CD8-positive, alpha-beta memory T cell (primary cell): ENCODE measurements around the gene C3orf33. TPM values are rescaled to one million over a fixed set of nuclear protein-coding genes. Genes with fewer than 3 reads are reported as not detected.

ENCODE experiments used
- CTCF ChIA-PET: fragments of 350-600 bp; sonication (Branson Sonifier 250); formaldehyde crosslinking; loops from one replicate; lab custom pipeline; 2021; ENCODE audit warnings: antibody characterized with exemption; lab: Charles Lee
- POLR2A ChIA-PET: fragments of 350-600 bp; sonication (Branson Sonifier 250); formaldehyde crosslinking; loops from one replicate; lab custom pipeline; 2021; ENCODE audit warnings: antibody characterized with exemption; lab: Charles Lee
- DNase-seq, 5 donors: peaks; one replicate each; pipeline versions ENCODE4 v3.0.0 to v3.0.0-alpha.2; 2020 to 2022; ENCODE audit warnings: mixed read lengths in 1 of 5
- H3K27ac ChIP-seq: one replicate; pipeline ENCODE4 v1.7.0; 2013; ENCODE audit warnings: low read depth, mild to moderate bottlenecking, low read length, moderate library complexity
- H3K27me3 ChIP-seq: 2 replicates; pipeline ENCODE4 v1.7.0; 2013; ENCODE audit warnings: low read length, mild to moderate bottlenecking; ENCODE audit not compliant: insufficient read depth, poor library complexity, severe bottlenecking
- H3K36me3 ChIP-seq: 2 replicates; pipeline ENCODE4 v1.7.0; 2013; ENCODE audit warnings: mild to moderate bottlenecking, low read length, moderate library complexity; ENCODE audit not compliant: insufficient read depth
- H3K4me1 ChIP-seq: 2 replicates; pipeline ENCODE4 v1.7.0; 2013; ENCODE audit warnings: mild to moderate bottlenecking, low read length, moderate library complexity; ENCODE audit not compliant: insufficient read depth
- H3K4me3 ChIP-seq: 2 replicates; pipeline ENCODE4 v1.7.0; 2013; ENCODE audit warnings: mild to moderate bottlenecking, low read length
- H3K9me3 ChIP-seq: 2 replicates; pipeline ENCODE4 v1.7.0; 2013; ENCODE audit warnings: mild to moderate bottlenecking, low read length
- H3K27ac Mint-ChIP-seq, 8 donors: one replicate each; pipeline ENCODE4 v1.8.0; 2020 to 2021; ENCODE audit warnings: mixed read lengths in 8 of 8, mild to moderate bottlenecking in 6 of 8, inconsistent platforms in 3 of 8, moderate library complexity in 3 of 8
- H3K27me3 Mint-ChIP-seq, 2 donors: one replicate each; pipeline ENCODE4 v1.8.0; 2020 to 2021; ENCODE audit warnings: mixed read lengths in 2 of 2, mild to moderate bottlenecking in 1 of 2, moderate library complexity in 1 of 2
- H3K36me3 Mint-ChIP-seq, 3 donors: one replicate each; pipeline ENCODE4 v1.8.0; 2020 to 2021; ENCODE audit warnings: mixed read lengths in 3 of 3, inconsistent platforms in 1 of 3, mild to moderate bottlenecking in 1 of 3
- H3K4me1 Mint-ChIP-seq, 3 donors: one replicate each; pipeline ENCODE4 v1.8.0; 2020 to 2021; ENCODE audit warnings: mixed read lengths in 3 of 3, inconsistent platforms in 1 of 3, mild to moderate bottlenecking in 1 of 3
- H3K4me3 Mint-ChIP-seq, 7 donors: one replicate each; pipeline ENCODE4 v1.8.0; 2020 to 2021; ENCODE audit warnings: mixed read lengths in 7 of 7, mild to moderate bottlenecking in 6 of 7, moderate library complexity in 4 of 7, inconsistent platforms in 2 of 7
- H3K9me3 Mint-ChIP-seq, 5 donors: one replicate each; pipeline ENCODE4 v1.8.0; 2020 to 2022; ENCODE audit warnings: mixed read lengths in 5 of 5, mild to moderate bottlenecking in 3 of 5, moderate library complexity in 2 of 5, inconsistent platforms in 1 of 5
- polyA plus RNA-seq: library from polyadenylated mRNA; unstranded; fragments of 300-500 nt; fragmentation: Illumina TruSeq; gene quantifications from one replicate; pipeline ENCODE4 v1.2.3, GENCODE V29; 2021
- total RNA-seq, 2 experiments: library from RNA; stranded (reverse); gene quantifications; one replicate each; pipeline ENCODE4 v1.2.3, GENCODE V29; 2021

The C3orf33 gene
- total and polyA plus RNA-seq, 3 experiments from 2014 or later = 1.8 to 4.9 (median 2.2) TPM

DNA sequence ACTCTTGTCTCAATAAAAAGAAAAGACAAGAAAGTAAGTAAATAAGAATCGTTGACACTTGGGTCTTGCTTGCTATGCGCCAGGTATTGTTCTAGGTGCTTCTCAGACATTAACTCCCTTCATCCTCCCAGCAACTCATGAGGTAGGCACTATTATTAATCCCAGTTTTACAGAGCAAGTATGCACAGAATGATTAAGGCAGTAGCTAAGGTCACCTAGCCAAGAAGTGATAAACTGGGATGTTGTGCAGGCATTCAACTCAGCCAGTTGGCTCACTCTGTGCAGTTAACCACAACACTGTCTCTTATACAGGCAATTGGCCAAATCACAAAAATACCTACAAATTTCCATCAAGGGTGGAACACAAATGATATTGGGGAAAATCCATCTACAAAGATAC is 1.7 kb upstream of the C3orf33 start:
- peak overlapping the region in 1 of 7 donors; percentile 17 for H3K4me3 Mint-ChIP-seq
- peaks cover 5 to 12% of the 10 kb centered on the region in 2 donors for H3K27me3 Mint-ChIP-seq
- no peaks in the 10 kb centered on the region for H3K4me1 ChIP-seq
- peaks cover 12 to 27% (median 18%) of the 10 kb centered on the region in 3 donors for H3K4me1 Mint-ChIP-seq
- peaks cover 3% of the 10 kb centered on the region for H3K27me3 ChIP-seq
- H3K9me3 ChIP-seq = no peaks in the 10 kb centered on the region
- H3K9me3 Mint-ChIP-seq = no peaks in the 10 kb centered on the region
- H3K36me3 ChIP-seq = no peaks in the 10 kb centered on the region
- H3K36me3 Mint-ChIP-seq = peaks cover 0 to 9% (median 0%) of the 10 kb centered on the region in 3 donors
- no peak overlapping the region for H3K27ac ChIP-seq
- no peak overlapping the region for H3K4me3 ChIP-seq
- POLR2A ChIA-PET = no interaction called here
- CTCF ChIA-PET = no interaction called here
- no peak overlapping the region for H3K27ac Mint-ChIP-seq
- DNase-seq = no peak

DNA sequence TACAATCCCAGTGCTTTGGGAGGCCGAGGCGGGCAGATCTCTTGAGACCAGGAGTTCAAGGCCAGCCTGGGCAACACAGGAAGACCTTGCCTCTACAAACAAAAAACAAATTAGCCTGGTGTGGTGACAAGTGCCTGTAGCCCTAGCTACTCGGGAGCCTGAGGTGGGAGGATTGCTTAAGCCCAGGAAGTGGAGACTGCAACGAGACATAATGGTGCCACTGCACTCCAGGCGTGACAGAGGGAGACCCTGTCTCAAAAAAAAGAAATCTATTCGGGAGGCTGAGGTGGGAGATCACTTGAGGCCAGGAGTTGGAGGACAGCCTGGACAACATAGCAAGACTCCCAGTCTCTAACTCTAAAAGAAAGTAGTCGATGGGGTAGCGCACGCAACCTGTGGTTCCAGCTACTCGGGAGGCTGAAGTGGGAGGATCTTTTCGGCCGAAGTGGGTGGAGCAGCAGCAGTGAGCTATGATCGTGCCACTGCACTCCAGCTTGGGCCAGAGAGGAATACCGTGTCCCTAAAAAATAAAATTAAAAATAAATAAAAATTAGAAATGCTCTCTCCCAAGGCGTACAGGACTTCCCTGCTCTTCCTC is 775 bp downstream of the C3orf33 start:
- Histone ChIP-seq H3K9me3 (no peaks in the 10 kb centered on the region), H3K27ac (peak overlapping the region; percentile 59), H3K4me1 (no peaks in the 10 kb centered on the region), H3K36me3 (no peaks in the 10 kb centered on the region), H3K27me3 (no peaks in the 10 kb centered on the region), H3K4me3 (peak overlapping the region; percentile 49)
- ChIA-PET POLR2A (interaction anchor here (0.6 to 3.1 kb wide), 5 partner anchors 10 to 65 kb away, joined by 4 to 24 read pairs (median 8); partner anchors contain the start of genes GMPS and SLC33A1), CTCF (interaction anchor here (0.6 to 2.9 kb wide), 55 partner anchors 10 to 1492 kb away, joined by 3 to 44 read pairs (median 4); partner anchors contain the start of genes GMPS and SLC33A1)
- peak in 2 of 5 donors; percentile 11 to 52 for DNase-seq
- Mint-ChIP-seq H3K36me3 (peaks cover 5 to 25% (median 8%) of the 10 kb centered on the region in 3 donors), H3K4me1 (peaks cover 23 to 45% (median 35%) of the 10 kb centered on the region in 3 donors), H3K27ac (peak overlapping the region; percentile 67 to 98 (median 92)), H3K4me3 (peak overlapping the region; percentile 86 to 93 (median 90)), H3K9me3 (no peaks in the 10 kb centered on the region), H3K27me3 (peaks cover 0 to 7% of the 10 kb centered on the region in 2 donors)

DNA sequence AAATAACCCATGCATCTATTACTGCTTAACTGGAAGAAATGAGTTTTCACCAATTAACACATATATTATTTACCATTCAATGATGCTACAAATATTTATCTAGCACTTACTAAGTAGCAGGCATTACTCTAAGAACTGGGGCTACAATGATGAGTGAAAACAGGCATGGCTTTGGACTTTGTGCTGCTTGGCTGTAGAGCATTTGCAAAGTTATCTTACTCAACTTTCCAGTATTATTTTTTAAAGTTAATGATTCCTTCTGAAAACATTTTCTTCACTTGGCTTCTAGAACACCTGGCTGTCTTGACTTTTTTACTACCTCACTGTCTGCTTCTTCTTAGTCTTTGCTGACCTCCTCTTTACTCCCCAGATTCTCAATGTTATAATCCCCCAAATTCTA is 1.8 kb downstream of the C3orf33 start:
- Histone ChIP-seq H3K4me3 (no peak overlapping the region), H3K9me3 (no peaks in the 10 kb centered on the region), H3K36me3 (peaks cover under 1% of the 10 kb centered on the region), H3K27ac (no peak overlapping the region), H3K4me1 (no peaks in the 10 kb centered on the region), H3K27me3 (no peaks in the 10 kb centered on the region)
- Mint-ChIP-seq H3K27ac (peak overlapping the region; percentile 0 to 95 (median 38)), H3K9me3 (no peaks in the 10 kb centered on the region), H3K4me1 (peaks cover 23 to 52% (median 44%) of the 10 kb centered on the region in 3 donors), H3K27me3 (peaks cover 0 to 3% of the 10 kb centered on the region in 2 donors), H3K4me3 (peak overlapping the region in 5 of 7 donors; percentile 18 to 91 (median 86)), H3K36me3 (peaks cover 8 to 32% (median 12%) of the 10 kb centered on the region in 3 donors)
- DNase-seq = no peak
- POLR2A ChIA-PET = interaction anchor here (3.1 kb wide), 1 partner anchor 66 kb away, joined by 24 read pairs; the partner anchor contains the start of gene GMPS
- CTCF ChIA-PET = no interaction called here

DNA sequence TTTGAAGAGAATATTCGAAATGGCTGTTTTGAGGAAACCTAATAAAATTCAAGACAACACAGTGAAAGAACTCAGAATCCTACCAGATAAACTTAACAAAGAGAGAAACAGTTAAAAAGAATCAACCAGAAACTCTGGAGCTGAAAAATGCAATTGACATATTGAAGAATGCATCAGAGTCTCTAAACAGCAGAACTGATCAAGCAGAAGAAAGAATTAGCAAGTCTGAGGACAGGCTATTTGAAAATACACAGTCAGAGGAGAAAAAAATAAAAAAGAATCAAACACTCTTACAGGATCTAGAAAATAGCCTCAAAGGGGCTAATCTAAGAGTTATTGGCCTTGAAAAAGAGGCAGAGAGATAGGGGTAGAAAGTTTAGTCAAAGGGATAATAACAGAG is 13.5 kb downstream of the C3orf33 start:
- H3K4me3 ChIP-seq = no peak overlapping the region
- H3K27me3 ChIP-seq = no peaks in the 10 kb centered on the region
- H3K9me3 ChIP-seq = no peaks in the 10 kb centered on the region
- no peak for DNase-seq
- POLR2A ChIA-PET = no interaction called here
- no peaks in the 10 kb centered on the region for H3K4me1 ChIP-seq
- no peaks in the 10 kb centered on the region for H3K27me3 Mint-ChIP-seq
- H3K36me3 Mint-ChIP-seq = peaks cover 32 to 57% (median 37%) of the 10 kb centered on the region in 3 donors
- no peak overlapping the region for H3K27ac Mint-ChIP-seq
- H3K36me3 ChIP-seq = no peaks in the 10 kb centered on the region
- no peak overlapping the region for H3K27ac ChIP-seq
- peaks cover 4 to 20% (median 19%) of the 10 kb centered on the region in 3 donors for H3K4me1 Mint-ChIP-seq
- H3K9me3 Mint-ChIP-seq = peaks cover 0 to 8% (median 2%) of the 10 kb centered on the region in 5 donors
- CTCF ChIA-PET = no interaction called here
- no peak overlapping the region for H3K4me3 Mint-ChIP-seq

DNA sequence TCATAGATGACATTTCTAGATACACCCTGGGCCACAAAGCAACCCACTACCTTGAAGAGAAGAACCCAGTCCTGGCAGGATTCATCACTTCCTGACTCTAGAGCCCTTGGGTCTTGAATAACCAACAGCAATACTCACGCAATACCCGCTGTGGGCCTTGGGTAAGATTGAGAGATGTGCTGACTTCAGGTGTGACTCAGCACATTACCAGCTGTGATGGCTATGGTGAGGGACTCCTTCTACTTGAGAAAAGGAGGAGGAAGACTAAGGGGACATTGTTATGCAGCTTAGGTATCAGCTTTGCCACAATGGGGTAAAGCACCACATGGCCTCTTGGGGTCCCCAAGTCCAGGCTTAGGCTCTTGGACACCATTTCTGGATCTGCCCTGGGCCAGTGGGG is 14.9 kb downstream of the C3orf33 start:
- CTCF ChIA-PET = no interaction called here

DNA sequence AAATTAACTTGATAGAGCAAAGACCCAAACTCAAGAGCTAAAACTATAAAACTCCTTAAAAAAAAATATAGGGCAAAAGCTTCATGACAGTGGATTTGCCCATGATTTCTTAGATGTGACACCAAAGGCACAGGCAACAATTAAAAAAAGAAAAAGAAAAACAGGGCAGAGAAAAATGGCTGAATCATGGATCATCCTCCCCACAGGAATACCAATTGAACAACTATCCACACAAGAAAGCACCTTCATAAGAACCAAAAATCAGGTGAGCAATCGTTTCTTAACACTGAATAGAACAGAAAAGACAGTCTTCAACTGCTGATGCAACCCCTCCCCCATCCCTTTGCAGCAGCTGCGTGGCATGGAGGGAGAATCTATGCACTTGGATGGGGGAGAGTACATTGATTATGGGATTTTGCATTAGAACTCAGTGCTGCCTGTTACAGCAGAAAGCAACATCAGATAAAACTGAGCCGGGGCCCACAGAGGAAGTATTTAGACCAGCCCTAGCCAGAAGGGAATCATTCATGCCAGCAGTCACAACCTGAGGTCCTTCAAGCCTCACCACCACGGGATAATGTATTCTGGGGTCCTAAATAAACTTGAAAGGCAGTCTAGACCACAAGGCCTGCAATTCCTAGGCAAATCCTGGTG is 15.7 kb downstream of the C3orf33 start:
- H3K9me3 Mint-ChIP-seq = peaks cover 0 to 8% (median 2%) of the 10 kb centered on the region in 5 donors
- CTCF ChIA-PET = interaction anchor here (0.8 kb wide), 1 partner anchor 20 kb away, joined by 4 read pairs; no protein-coding TSS in a partner anchor
- no peak overlapping the region for H3K4me3 ChIP-seq
- H3K27ac Mint-ChIP-seq = peak overlapping the region in 1 of 8 donors; percentile 25
- peaks cover 5 to 25% (median 21%) of the 10 kb centered on the region in 3 donors for H3K4me1 Mint-ChIP-seq
- H3K9me3 ChIP-seq = no peaks in the 10 kb centered on the region
- H3K4me1 ChIP-seq = no peaks in the 10 kb centered on the region
- H3K27ac ChIP-seq = no peak overlapping the region
- DNase-seq = no peak
- H3K36me3 ChIP-seq = no peaks in the 10 kb centered on the region
- H3K27me3 ChIP-seq = no peaks in the 10 kb centered on the region
- H3K27me3 Mint-ChIP-seq = no peaks in the 10 kb centered on the region
- POLR2A ChIA-PET = no interaction called here
- peaks cover 23 to 43% (median 42%) of the 10 kb centered on the region in 3 donors for H3K36me3 Mint-ChIP-seq
- H3K4me3 Mint-ChIP-seq = no peak overlapping the region

More for the DNA sequence above, 14.9 kb downstream of the C3orf33 start:
- H3K4me3 ChIP-seq = no peak overlapping the region
- H3K27ac ChIP-seq = no peak overlapping the region
- H3K27me3 ChIP-seq = no peaks in the 10 kb centered on the region
- Mint-ChIP-seq H3K27me3 (no peaks in the 10 kb centered on the region), H3K4me3 (no peak overlapping the region), H3K4me1 (peaks cover 2 to 17% (median 15%) of the 10 kb centered on the region in 3 donors), H3K36me3 (peaks cover 27 to 46% (median 40%) of the 10 kb centered on the region in 3 donors), H3K27ac (peak overlapping the region in 1 of 8 donors; percentile 91), H3K9me3 (peaks cover 0 to 8% (median 2%) of the 10 kb centered on the region in 5 donors)
- no peak for DNase-seq
- POLR2A ChIA-PET = no interaction called here
- no peaks in the 10 kb centered on the region for H3K36me3 ChIP-seq
- H3K9me3 ChIP-seq = no peaks in the 10 kb centered on the region
- H3K4me1 ChIP-seq = no peaks in the 10 kb centered on the region

DNA sequence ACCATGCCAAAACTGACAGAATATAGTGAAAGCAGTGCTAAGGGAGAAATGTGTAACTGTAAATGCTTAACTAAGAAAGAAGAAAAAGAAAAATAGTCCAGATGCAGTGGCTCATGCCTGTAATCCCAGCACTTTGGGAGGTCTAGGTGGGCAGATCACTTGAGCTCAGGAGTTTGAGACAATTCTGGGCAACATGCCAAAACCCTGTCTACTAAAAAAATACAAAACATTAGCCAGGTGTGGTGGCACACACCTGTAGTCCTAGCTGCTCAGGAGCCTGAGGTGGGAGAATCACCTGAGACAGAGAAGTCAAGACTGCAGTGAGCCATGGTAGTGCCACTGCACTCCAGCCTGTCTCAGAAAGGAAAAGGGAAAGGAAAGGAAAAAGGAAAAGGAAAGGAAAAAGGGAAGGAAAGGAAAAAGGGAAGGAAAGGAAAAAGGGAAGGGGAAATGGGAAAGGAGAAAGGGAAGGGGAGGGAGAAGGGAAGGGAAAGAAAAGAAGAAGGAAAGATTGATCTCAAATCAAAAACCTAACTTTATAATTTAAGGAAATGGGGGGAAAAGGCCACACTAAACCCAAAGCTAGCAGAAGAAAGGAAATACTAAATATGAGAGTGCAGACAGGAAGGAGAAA is 20.3 kb downstream of the C3orf33 start:
- no peak overlapping the region for H3K4me3 ChIP-seq
- H3K27me3 ChIP-seq = no peaks in the 10 kb centered on the region
- peaks cover 5 to 18% (median 14%) of the 10 kb centered on the region in 3 donors for H3K4me1 Mint-ChIP-seq
- H3K36me3 Mint-ChIP-seq = peaks cover 11 to 34% (median 30%) of the 10 kb centered on the region in 3 donors
- H3K27me3 Mint-ChIP-seq = no peaks in the 10 kb centered on the region
- no peak for DNase-seq
- CTCF ChIA-PET = interaction anchor here (1.4 kb wide), 1 partner anchor 20 kb away, joined by 4 read pairs; the partner anchor contains the start of gene C3orf33
- H3K27ac ChIP-seq = no peak overlapping the region
- H3K9me3 Mint-ChIP-seq = peaks cover 7 to 14% (median 9%) of the 10 kb centered on the region in 5 donors
- POLR2A ChIA-PET = no interaction called here
- no peaks in the 10 kb centered on the region for H3K36me3 ChIP-seq
- no peak overlapping the region for H3K4me3 Mint-ChIP-seq
- H3K9me3 ChIP-seq = no peaks in the 10 kb centered on the region
- H3K4me1 ChIP-seq = no peaks in the 10 kb centered on the region
- peak overlapping the region in 2 of 8 donors; percentile 5 to 78 for H3K27ac Mint-ChIP-seq
